Muscle of leg (tissue), 11 donors: ENCODE measurements around the gene POLA2. TPM values are rescaled to one million over a fixed set of nuclear protein-coding genes. Genes with fewer than 3 reads are reported as not detected.

Experiments
- DNase-seq: peaks from one replicate; pipeline ENCODE4 v3.0.0; 2013
- H3K27ac ChIP-seq: one replicate; pipeline ENCODE4 v1.5.1; 2013; ENCODE audit warnings: mild to moderate bottlenecking, low read length, control low read depth
- H3K27me3 ChIP-seq: one replicate; pipeline ENCODE4 v1.6.1; 2013; ENCODE audit warnings: low read length; ENCODE audit not compliant: control insufficient read depth, insufficient read depth
- H3K36me3 ChIP-seq: one replicate; pipeline ENCODE4 v1.6.1; 2013; ENCODE audit warnings: low read length; ENCODE audit not compliant: control insufficient read depth, insufficient read depth
- H3K4me1 ChIP-seq: one replicate; pipeline ENCODE4 v1.6.1; 2013; ENCODE audit warnings: low read length; ENCODE audit not compliant: control insufficient read depth, insufficient read depth
- H3K4me3 ChIP-seq: one replicate; pipeline ENCODE4 v1.5.1; 2013; ENCODE audit warnings: low read length, control low read depth
- H3K9me3 ChIP-seq: replicated peaks from 2 replicates; pipeline ENCODE4 v1.6.1; 2013; ENCODE audit warnings: low read depth, low read length; ENCODE audit not compliant: control insufficient read depth
- WGBS: methylation state at CpG from one replicate; pipeline ENCODE4 v1.1.5; 2013; ENCODE audit warnings: missing lambda C conversion rate; ENCODE audit not compliant: insufficient coverage; 5-methylcytosine and 5-hydroxymethylcytosine counted together
- polyA plus RNA-seq, 8 donors: library from polyadenylated mRNA; unstranded; fragments of 120-200 nt; gene quantifications; one replicate each; pipeline versions ENCODE4 v1.2.1 to v1.2.3, GENCODE V29; 2013; ENCODE audit warnings: inconsistent platforms in 1 of 8, low replicate concordance in 1 of 8; ENCODE audit not compliant: insufficient read length in 8 of 8, insufficient read depth in 1 of 8
- total RNA-seq: library from RNA; stranded (reverse); fragments of 120-200 nt; gene quantifications from one replicate; pipeline ENCODE4 v1.2.4, GENCODE V29; 2013

POLA2 gene
- total and polyA plus RNA-seq, 9 donors: 18.8 to 64.7 (median 51.0) TPM

DNA sequence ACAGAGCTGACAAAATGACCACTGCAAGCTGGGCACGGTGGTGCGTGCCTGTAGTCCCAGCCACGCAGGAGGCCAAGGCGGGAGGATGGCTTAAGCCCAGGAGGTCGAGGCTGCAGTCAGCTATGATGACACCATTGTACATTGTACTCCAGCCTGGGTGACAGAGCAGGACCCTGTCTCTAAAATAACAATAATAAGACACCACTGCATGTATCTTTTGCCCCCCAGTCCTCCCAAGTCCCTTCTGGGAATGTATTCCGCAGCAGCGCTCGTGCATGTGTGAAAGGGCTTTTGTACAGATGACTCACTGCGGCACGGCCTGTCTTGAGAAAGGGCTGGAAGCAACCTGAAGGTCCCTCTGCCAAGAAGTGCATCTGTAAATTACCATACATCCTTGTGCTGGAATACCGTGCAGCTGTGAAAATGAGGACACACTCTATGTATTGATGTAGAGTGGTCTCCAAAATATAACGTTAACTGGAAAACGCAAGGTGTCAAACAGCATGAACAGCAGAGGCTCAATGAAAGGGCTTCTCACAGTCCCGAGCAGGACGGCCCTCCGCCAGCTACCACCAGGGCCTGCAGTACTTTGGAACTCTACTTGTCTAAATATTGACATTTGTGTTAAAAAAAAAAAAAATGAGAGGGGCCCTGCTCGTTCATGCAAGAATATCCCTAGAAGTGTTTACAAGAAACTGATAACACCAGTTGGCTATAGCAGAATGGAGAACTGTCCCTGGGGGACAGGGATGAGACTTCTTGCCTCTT lies 43.9 kb downstream of the POLA2 start:
- no peaks in the 10 kb centered on the region for H3K27me3 ChIP-seq
- peaks cover 42% of the 10 kb centered on the region for H3K36me3 ChIP-seq
- H3K27ac ChIP-seq: peak overlapping the region; percentile 56
- H3K4me3 ChIP-seq: no peak overlapping the region
- no peaks in the 10 kb centered on the region for H3K9me3 ChIP-seq
- DNase-seq: peak; percentile 92
- 55% methylated on average over 6 of the region's 17 CpGs for whole genome bisulfite sequencing
- peaks cover 73% of the 10 kb centered on the region for H3K4me1 ChIP-seq

DNA sequence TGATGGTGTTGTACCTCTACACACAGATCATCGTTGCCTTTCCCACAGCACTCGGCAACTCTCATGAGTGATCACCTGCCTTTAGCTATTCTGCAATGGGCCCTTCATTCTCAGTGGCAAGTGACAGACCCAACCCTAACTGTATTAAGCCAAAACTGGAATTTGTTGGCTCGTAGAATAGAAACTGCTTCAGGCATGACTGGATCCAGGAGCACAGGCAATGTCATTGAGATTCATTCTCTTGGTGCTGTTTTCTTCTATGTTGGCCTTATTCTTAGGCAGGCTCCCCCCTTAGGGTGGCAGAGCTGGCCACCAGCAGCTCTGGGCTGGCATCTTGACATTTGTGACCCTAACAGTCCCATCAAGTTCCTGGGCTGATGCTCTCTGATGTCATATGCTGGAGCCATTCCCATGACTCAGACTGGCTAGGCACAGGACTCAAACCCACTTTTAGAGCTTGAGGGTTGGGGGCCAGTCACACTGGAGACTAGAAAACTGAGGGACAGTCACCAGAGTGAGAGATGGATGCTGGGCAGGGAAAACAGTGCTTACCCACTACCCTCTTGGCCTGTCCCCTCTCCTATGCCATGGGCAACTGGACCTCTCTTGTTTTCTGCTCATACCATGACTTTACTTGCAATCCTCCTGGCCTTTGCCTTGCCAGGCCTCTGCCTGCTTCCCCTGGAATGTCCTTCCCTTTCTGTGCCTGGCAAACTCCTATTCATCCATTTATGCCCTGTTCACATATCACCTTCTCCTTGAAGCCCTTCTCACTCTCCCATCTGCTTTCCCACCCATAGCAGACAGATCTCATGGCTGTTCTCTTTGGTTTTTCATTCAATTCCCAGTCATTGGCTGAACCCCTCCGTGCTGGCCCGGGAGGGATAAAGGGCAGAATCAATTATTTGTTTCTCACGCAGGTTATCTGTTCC lies 45.8 kb downstream of the POLA2 start:
- Histone ChIP-seq H3K9me3 (no peaks in the 10 kb centered on the region), H3K27ac (peak overlapping the region; percentile 13), H3K27me3 (no peaks in the 10 kb centered on the region), H3K36me3 (peaks cover 42% of the 10 kb centered on the region), H3K4me1 (peaks cover 68% of the 10 kb centered on the region), H3K4me3 (no peak overlapping the region)
- DNase-seq: no peak
- 83% methylated on average over 6 of the region's 6 CpGs for WGBS

GRCh38 chr11:65308281-65308891 lies 46.6 kb downstream of the POLA2 start:
- H3K27me3 ChIP-seq: no peaks in the 10 kb centered on the region
- no peak for DNase-seq
- peaks cover 42% of the 10 kb centered on the region for H3K36me3 ChIP-seq
- 37% methylated on average over 3 of the region's 7 CpGs for WGBS
- H3K4me3 ChIP-seq: no peak overlapping the region
- H3K9me3 ChIP-seq: no peaks in the 10 kb centered on the region
- H3K27ac ChIP-seq: peak overlapping the region; percentile 35
- H3K4me1 ChIP-seq: peaks cover 67% of the 10 kb centered on the region

DNA sequence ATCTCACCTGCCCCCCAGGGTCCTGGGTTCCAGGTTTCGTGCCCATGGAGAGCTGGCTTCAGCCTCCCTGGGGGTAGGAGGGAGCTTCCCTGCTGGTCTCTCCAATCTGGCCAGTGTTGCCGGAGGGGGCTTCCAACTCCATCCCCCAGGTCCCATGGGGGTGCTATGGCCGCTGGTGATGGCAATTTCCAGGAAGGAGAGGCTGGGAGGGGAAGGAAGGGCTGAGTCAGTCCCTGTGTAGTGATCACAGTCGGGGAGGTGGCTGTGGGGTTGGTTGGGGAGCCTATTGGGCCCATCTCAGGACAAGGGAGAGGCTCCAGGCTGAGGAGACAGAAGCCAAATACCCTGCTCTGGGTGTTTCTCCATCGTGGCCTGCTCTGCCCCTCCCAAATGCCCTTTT lies 47.2 kb downstream of the POLA2 start:
- no peak for DNase-seq
- no peaks in the 10 kb centered on the region for H3K27me3 ChIP-seq
- H3K4me3 ChIP-seq: no peak overlapping the region
- H3K9me3 ChIP-seq: no peaks in the 10 kb centered on the region
- WGBS: 48% methylated on average over 2 of the region's 5 CpGs
- H3K4me1 ChIP-seq: peaks cover 69% of the 10 kb centered on the region
- peak overlapping the region; percentile 35 for H3K27ac ChIP-seq
- peaks cover 36% of the 10 kb centered on the region for H3K36me3 ChIP-seq

DNA sequence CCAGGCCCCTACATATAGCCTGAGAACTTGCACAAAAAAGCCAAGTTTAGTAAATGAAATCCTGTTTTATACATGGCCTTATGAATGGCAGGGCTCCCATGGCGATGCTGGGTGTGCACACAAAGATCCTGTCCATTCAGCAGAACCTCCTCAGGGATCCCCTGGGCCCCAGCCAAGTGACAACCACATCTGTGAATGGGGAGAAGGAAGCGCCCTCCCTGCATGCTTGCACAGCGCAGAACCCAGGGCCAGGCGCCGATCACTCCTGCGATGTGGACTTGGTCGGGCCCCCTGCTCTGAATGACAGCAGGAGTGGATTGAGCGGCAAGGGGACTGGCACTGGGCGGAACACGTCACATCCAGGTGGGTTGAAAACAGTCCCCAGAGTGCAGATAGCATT lies 48.5 kb downstream of the POLA2 start:
- 37% methylated on average over 10 of the region's 10 CpGs for WGBS
- Histone ChIP-seq H3K27me3 (no peaks in the 10 kb centered on the region), H3K36me3 (peaks cover 26% of the 10 kb centered on the region), H3K4me3 (no peak overlapping the region), H3K4me1 (peaks cover 64% of the 10 kb centered on the region), H3K9me3 (no peaks in the 10 kb centered on the region), H3K27ac (no peak overlapping the region)
- DNase-seq: peak; percentile 71

DNA sequence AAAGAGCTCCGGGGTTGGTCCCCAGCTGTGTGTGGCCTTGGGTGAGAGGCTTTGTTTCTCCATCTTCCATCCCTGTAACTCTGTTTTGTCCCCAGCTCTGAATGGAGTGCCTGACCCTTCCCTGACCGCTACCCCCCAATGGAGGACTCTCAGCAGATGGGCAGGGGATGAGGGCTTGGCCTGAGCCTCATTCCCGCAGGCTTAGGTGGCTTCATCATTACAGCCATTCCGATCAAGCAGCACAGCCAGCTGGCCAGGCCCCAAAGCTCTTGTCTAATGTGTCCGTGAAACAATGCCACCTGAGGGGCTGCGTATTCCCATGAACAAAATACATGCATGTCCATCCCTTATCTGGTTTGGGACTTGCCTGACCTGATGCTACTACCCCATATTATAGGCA lies 49.0 kb downstream of the POLA2 start:
- WGBS: 20% methylated on average over 1 of the region's 6 CpGs
- peaks cover 62% of the 10 kb centered on the region for H3K4me1 ChIP-seq
- H3K9me3 ChIP-seq: no peaks in the 10 kb centered on the region
- H3K27ac ChIP-seq: peak overlapping the region; percentile 54
- no peak overlapping the region for H3K4me3 ChIP-seq
- no peak for DNase-seq
- H3K27me3 ChIP-seq: no peaks in the 10 kb centered on the region
- peaks cover 24% of the 10 kb centered on the region for H3K36me3 ChIP-seq

GRCh38 chr11:65311170-65311678 lies 49.5 kb downstream of the POLA2 start:
- WGBS: 60% methylated on average over 4 of the region's 5 CpGs
- H3K9me3 ChIP-seq: no peaks in the 10 kb centered on the region
- H3K36me3 ChIP-seq: peaks cover 22% of the 10 kb centered on the region
- DNase-seq: no peak
- H3K4me1 ChIP-seq: peaks cover 62% of the 10 kb centered on the region
- H3K27ac ChIP-seq: peak overlapping the region; percentile 54
- no peaks in the 10 kb centered on the region for H3K27me3 ChIP-seq
- no peak overlapping the region for H3K4me3 ChIP-seq

DNA sequence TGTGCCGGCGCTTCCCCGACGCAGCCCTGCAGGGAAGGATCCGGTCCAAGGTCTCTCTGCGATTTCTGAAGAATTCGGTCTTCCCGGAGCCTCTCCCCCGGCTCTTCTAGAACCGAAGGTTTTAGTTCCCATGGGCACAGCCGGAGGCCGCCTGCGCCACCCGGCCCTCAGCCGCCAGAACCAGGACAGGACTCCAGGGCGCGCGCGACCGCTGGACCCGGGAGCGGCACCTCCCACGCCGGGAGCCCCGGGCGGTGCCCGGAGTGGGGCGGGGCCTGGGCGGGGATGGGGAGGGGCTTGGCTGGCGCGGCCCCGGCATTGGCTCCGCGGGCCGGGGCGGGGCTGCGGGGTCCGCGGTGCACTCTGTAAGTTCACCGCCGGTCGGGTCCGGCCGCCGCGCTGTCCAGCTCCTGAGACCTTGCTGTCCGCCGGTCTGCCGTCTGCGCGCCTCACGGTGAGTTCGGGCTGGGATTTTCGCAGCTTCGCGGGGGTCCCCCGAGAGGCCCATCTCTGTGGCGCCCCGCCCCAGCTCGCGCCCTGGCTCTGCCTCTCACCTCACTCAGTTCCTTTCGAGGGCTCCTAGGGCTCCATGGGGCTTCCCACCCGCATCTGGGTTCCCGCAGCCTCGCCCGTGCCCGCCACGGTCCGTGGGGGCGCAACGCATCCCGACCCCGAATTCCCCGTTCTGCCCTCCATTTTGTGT lies 52.9 kb downstream of the POLA2 start, which contains the start of gene CDC42EP2:
TSS of gene CDC42EP2 (plus strand) at position 366 of the 703 bp plus-strand sequence. CDS start 6,033 bp downstream, outside the sequence.
- H3K36me3 ChIP-seq: peaks cover 12% of the 10 kb centered on the region
- under 1% methylated on average over 74 of the region's 74 CpGs for WGBS
- peak; percentile 94 for DNase-seq
- peaks cover 74% of the 10 kb centered on the region for H3K4me1 ChIP-seq
- peak within 1 kb of the TSS; percentile 96 for H3K27ac ChIP-seq
- no peaks in the 10 kb centered on the region for H3K27me3 ChIP-seq
- peak within 1 kb of the TSS; percentile 98 for H3K4me3 ChIP-seq
- H3K9me3 ChIP-seq: no peaks in the 10 kb centered on the region

GRCh38 chr11:65315204-65315865 lies 53.6 kb downstream of the POLA2 start:
- Histone ChIP-seq H3K27me3 (no peaks in the 10 kb centered on the region), H3K36me3 (peaks cover 18% of the 10 kb centered on the region), H3K9me3 (no peaks in the 10 kb centered on the region), H3K4me3 (peak overlapping the region; percentile 98), H3K27ac (peak overlapping the region; percentile 96), H3K4me1 (peaks cover 71% of the 10 kb centered on the region)
- WGBS: 1% methylated on average over 46 of the region's 59 CpGs
- DNase-seq: peak; percentile 90
